ENCODE data around the gene NAV1. TPM values are rescaled to one million over a fixed set of nuclear protein-coding genes. Genes with fewer than 3 reads are reported as not detected.

The NAV1 gene
- polyA plus RNA-seq (2011; rRNA removed) (3.7 and 6.4 TPM in 2 replicates), polyA plus RNA-seq (2017; fragmentation: RNase III; extraction: RNeasy Plus Mini Kit Qiagen cat#74134 plus additional on column Dnase treatment) (6.1 to 8.4 TPM (median 6.6 TPM) in 3 replicates), polyA minus RNA-seq (2011; rRNA and poly(A)+ RNA removed) (11.7 and 12.6 TPM in 2 replicates)
- polyA plus RNA-seq (2012; cell fraction: cytosol; rRNA removed): 2.0 and 3.1 TPM in 2 replicates
- polyA plus RNA-seq (2012; cell fraction: nucleus; rRNA removed): 5.0 and 5.5 TPM in 2 replicates

GRCh38 chr1:201538612-201539551 lies at the start of gene NAV1:
Gene NAV1, plus strand, starts transcription at chr1:201539127. Its CDS starts 83,758 bp downstream, at chr1:201622885.
- no peak for FAIRE-seq
- WGBS (ENCODE audit: missing lambda C conversion rate): 3% methylated on average over 45 of the region's 93 CpGs
- Histone ChIP-seq H3K4me1 (peaks cover 40% of the 10 kb centered on the region), H3K9me3 (no peaks in the 10 kb centered on the region), H3K4me2 (peak within 1 kb of the TSS; percentile 88), H3K4me3 (peak within 1 kb of the TSS; percentile 77), H3K27ac (peak within 1 kb of the TSS; percentile 64 to 92)
- CTCF ChIA-PET: interaction anchor here (1.2 to 49.4 kb wide), 10 partner anchors 8 to 253 kb away, joined by 3 to 1452 read pairs (median 20); partner anchors contain the start of gene CSRP1
- DNase-seq (ENCODE audit: low read depth in 1 of 2, low spot score in 1 of 2): peak; percentile 52 to 71
- ATAC-seq: peak; percentile 64 to 85
- POLR2A ChIA-PET: no interaction called here
- TF ChIP-seq CHD4 (IDR thresholded peaks at IDR 0.05; ENCODE audit: borderline replicate concordance) (no peak), CTCF (IDR thresholded peaks at IDR 0.05) (no peak), TP53 (CRISPR knock-in tag; IDR thresholded peaks at IDR 0.05) (no peak), EP300 (IDR thresholded peaks at IDR 0.05) (no peak), ZC3H11A (IDR thresholded peaks at IDR 0.05) (no peak), MAFK (IDR thresholded peaks at IDR 0.05; ENCODE audit: partially characterized antibody) (no peak), ZNF302 (CRISPR knock-in tag; IDR thresholded peaks at IDR 0.05) (no peak), ZFP36 (IDR thresholded peaks at IDR 0.05; ENCODE audit: borderline replicate concordance, partially characterized antibody) (no peak), HMGXB4 (CRISPR knock-in tag; IDR thresholded peaks at IDR 0.05; ENCODE audit: borderline replicate concordance) (no peak), GATA3 (IDR thresholded peaks at IDR 0.05; ENCODE audit: borderline replicate concordance) (peak; percentile 37; the same call in 1 of the 2 replicates), FOSB (CRISPR knock-in tag; IDR thresholded peaks at IDR 0.05) (no peak), POLR2AphosphoS2 (conservative IDR thresholded peaks at IDR 0.05; ENCODE audit: low read length) (no peak), ELK1 (IDR thresholded peaks at IDR 0.05; ENCODE audit: low read depth, low read length) (no peak), MYC (IDR thresholded peaks at IDR 0.05; ENCODE audit: borderline replicate concordance, low read length) (no peak), RFX5 (IDR thresholded peaks at IDR 0.05) (no peak), ZSCAN20 (CRISPR knock-in tag; IDR thresholded peaks at IDR 0.05) (no peak), POLR2A (IDR thresholded peaks at IDR 0.05; ENCODE audit: low read length) (no peak; the same call in none of the 2 replicates), NR3C1 (IDR thresholded peaks at IDR 0.05) (no peak), REST (IDR thresholded peaks at IDR 0.05) (peak; percentile 59; the same call in 1 of the 2 replicates), SMC3 (IDR thresholded peaks at IDR 0.05) (no peak), CHD2 (IDR thresholded peaks at IDR 0.05; ENCODE audit: low read length, partially characterized antibody) (peak; percentile 62), RAD21 (conservative IDR thresholded peaks at IDR 0.05 in 1 of 2, IDR thresholded peaks at IDR 0.05 in 1 of 2) (no peak), MAZ (IDR thresholded peaks at IDR 0.05; ENCODE audit: borderline replicate concordance, low read depth, low read length) (no peak), FOXS1 (CRISPR knock-in tag; IDR thresholded peaks at IDR 0.05) (no peak), E2F6 (IDR thresholded peaks at IDR 0.05; ENCODE audit: borderline replicate concordance, low read depth) (peak; percentile 71; the same call in 1 of the 2 replicates), PHF8 (IDR thresholded peaks at IDR 0.05; ENCODE audit: borderline replicate concordance, low read depth) (peak; percentile 35; the same call in 1 of the 2 replicates), JUN (IDR thresholded peaks at IDR 0.05) (peak in 1 of 2 experiments; percentile 25; a peak in 1 of 5 replicates), ESRRA (IDR thresholded peaks at IDR 0.05; ENCODE audit: borderline replicate concordance, low read length) (no peak), RARB (CRISPR knock-in tag; IDR thresholded peaks at IDR 0.05) (no peak)
